NCI-H345 (cell line): ENCODE data around the gene ZNF516.

ENCODE experiments used
- DNase-seq: peaks from one replicate; lab custom pipeline; 2025; lab: John Stamatoyannopoulos, UW

Gene ZNF516

DNA sequence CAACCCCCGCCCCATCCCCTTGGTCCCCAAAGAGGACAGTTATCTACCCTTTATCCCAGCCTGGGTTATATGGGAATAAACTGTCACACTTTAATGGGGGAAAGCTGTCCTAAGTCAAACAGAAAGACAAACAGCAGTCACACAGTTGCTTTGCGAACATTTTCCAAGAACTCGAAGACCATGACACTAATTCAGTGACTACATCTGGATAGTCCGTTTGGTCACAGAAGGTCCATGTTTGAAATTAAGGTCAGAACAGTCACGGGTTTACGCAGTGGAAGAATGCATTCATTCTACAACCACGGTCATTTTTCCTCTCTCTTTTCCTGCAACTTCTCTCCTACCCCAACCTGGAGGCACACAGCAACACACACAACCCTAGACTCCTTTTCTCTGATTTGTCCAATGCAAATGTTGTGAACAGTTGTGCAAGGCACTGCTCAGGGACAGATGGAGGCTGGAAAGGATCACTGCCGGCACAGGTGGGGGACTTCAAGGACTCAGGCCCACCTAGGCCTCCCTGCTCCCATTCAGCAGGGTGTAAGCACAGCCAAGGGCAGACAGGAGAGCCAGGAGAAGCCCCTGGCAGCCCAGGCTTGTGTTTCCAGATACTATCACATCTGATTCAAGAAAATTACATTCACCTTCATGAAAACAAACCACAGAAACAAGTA lies 39.9 kb downstream of the ZNF516 start:
- no peak for DNase-seq

DNA sequence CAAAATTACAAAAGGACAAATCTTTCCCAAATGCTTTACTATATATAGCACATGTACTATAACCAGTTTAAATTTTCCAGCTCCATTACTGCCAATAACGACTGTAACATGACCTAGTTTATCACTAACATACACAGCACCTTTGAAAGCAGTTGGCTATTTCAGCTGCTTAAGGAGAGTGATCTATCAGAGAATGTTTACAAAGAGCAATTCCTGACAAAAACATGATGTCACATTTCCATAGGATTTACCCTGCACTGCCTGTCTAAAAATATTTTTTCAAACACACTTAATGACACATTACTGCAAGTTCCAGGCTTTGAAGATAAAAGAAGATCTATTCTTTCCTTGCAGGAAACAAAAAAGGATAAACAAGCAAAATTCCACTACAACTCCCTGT lies 40.6 kb downstream of the ZNF516 start:
- DNase-seq, result no peak

DNA sequence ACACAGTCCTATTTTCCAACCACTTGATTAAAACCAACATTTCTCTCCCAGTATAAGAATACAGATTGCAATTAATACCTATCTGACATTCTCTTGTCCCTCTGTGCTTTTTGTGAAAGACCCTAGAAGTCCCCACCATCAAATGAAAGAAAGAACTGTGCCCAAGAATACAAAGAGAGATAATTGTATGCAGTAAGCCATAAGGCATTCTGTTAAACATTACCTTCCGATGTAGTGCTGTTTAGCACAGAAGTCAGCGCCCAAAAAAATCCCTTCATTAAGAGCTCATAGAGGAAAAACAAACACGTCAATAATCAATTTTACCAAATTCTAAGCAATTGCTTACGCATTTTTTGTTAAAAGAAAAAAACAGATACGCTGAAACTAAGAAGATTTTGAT lies 41.1 kb downstream of the ZNF516 start:
- DNase-seq, result no peak

DNA sequence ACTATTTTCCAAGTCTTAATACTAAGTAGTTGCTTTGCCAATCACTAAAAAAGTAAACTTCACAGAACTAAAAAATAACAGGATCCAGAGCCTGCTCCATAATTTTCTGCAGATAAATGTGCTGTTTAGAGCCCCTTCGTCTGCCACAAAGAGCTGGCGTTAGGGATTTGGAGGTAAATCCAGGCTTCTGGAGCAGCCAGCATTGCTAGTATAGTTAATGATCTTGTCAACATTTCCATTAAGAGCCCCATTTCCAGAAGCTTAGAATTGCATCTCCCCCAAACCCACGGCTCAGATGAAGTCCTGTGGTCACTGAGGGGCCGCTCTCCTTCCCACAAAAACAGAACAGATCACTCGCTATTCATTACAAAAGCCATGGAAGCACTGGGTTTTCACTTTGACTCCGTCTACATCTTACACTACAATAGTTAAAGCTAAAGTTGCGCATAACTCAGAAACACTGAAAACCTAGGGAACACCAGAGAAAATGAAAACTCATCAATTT lies 41.9 kb downstream of the ZNF516 start:
- DNase-seq, result no peak

DNA sequence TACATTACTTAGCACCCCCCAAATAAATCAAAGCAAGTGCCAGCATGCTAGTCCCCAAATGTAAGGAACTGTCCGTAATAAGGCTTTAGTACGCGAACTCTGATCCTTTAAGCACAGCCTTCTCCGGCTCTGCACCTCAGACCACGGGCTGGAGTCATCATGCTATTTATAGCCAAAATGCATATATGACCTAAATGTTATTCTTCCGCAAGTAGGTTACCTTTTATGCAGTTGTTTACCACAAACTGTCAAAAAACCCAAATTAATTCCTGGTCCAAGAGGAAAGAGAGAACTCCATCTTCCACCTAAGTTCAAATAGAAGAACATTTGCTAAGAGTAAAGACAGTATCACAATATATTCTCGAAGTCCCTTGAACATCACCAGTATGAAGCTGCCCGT lies 42.7 kb downstream of the ZNF516 start:
- no peak for DNase-seq

DNA sequence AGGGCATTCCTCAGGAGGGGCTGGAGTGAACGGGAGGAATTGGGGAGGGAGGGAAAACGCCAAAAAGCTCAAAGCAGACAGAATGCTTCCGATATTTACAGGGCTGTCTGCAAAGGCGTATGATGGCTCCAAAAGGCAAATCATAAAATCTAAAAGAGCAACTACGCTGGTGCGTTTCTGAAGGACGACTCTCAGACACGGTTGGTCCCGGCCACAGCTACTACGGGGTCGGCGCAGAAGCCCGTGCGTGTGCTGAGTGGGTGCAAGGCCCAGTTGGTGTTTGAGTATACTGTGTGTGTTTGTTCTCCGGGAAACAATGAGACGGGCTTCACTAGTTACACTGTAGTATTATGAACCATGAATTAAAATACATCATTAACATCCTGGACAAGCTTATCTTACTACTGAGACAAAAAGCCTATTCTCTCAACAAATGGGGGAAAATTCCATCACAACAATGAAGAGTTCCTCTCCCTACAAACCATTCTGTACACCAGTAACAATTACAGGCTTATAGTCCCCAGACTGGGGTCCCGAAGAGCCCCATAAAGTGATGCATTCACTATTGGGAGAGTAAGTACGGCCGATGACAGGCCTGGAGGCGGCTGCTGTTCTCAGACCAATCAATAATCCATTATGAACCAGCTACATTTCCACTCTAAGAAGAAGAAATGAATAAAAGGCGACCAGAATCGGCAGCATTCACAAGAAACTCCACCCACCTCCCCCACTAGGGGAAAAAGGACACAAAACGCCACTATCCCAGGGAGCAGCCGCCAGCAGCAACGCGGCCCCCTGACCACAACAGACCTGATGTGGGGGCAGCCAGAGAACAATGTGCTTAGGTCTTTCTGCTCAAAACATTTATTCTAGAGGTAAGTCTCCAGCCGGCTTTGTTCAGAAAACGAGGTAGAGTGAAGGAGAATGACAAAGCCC lies 43.4 kb downstream of the ZNF516 start:
- no peak for DNase-seq

DNA sequence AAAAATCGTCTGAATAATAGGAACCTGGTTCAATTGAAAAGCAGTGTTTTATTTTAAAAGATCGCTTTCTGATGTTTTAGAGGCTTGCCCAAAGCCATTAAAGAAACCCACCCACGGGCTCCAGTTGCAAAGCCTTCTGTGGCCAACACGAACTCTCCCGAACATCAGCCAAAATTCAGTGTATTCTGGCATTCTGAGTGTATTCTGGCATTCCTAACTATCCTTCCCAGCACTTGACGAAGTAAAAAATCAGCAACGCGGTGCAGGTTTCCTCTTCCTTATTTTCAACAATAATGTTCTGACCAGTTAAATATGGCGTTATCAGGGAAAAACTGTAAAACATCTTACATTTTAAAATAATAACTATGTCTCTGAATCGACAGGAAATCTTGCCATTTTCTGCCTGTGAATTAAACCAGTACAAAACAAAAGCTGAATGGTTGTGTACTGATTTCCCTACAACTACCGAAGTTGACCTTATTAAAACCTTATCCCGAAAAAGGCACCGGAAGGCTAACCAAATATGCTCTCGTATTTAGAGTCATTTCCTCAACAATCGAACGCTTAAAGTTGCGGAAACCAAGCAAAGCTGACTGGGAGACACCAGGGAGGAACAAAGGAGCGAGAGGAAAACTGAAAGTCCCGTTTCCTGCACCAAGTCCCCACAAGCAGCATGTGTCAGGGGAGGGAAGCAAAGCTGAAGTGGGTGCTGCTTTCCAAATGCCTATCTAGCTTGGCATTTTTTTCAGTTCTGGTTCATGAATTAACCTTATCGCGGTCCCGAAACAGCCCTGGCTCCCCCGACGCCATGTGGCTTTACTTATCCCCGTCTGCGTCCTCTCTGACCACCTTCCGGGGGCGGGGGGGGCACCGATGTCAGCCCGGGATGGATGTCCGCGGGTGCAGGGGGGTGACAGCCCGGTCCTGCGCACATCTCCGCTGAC lies 44.3 kb downstream of the ZNF516 start:
- no peak for DNase-seq

DNA sequence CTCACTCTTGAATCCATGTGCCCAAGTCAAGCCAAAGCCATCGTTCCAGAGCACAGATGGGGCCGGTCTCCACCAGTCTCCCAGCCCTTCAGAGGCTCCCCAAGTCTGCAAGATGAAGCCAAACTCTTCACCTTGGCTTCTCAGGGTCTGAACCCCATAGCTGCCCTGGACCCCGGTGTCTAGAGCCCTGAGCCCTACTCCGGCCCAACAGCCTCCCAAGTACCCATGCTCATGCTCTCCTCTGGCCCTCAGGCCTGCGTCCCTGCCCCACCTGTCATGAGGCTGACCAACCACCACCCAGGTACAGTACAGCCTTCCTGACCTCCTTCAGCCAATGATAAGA lies 46.0 kb downstream of the ZNF516 start:
- no peak for DNase-seq

DNA sequence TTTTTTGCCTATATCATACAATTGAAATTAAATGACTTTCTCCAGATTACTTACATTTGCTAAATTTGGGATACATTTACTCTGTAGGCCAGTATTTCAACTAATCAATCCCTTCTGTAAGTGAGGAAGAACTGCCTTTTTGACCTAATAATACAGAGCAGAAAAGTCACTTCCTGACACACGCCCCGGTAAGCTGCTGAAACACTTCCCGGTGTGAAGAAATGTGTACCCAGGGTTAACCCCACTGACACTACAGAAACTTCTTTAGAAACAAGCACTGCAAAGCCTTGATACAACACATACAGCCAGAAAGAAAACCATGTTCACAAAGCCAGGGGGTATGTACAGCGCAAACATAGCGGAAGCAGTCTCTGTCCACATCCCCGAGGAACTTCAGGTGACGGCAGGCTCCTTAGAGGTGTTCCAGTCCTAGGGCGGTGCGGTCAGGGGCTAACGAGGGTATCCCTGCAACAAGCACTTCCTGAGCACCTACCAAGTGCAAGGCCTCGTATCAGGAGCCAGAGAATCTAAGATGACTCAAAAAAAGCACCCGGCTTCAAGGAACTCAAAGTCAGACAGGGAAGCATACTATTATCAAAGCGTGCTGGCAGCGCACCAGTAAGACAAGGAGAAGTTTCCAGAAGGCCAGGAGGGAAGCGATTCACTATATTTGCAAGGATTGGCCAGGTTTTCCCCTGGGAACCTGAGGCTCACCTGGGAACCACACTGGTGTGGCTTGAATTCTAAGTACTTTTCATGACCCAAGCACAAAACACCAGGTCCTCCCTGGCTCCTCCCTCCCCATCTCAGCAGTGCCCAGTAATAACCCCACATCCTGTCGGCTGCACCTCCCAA lies 46.6 kb downstream of the ZNF516 start:
- no peak for DNase-seq

DNA sequence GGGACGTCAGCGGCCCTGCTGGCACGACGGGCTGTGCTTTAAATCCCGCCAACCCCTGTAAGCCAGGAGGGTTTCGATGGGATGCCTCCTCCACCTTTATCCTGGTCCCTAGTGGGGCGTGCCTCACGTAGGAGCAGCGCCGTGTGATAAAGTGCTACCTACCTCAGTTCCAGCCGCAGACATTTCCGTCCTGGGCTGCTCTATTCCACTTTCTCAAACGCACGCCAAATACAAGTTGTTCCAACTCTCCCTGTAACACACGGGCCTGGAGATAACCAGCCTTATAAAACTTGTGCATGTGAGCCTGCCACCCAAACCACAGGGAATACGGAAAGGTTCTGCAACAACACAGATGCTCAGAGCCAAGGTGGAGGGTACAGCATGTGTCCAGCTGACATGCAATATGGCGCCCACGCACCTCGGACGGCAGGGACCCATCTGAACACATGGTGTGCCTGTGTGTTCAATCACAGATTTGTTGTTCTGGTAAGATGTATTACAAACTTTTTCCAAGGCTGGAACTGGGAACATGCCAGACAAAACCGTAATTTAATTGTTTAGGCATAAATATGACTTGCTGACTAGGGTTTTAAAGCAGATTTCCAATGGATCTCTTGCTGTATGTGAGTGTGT lies 47.7 kb downstream of the ZNF516 start:
- DNase-seq, result no peak

DNA sequence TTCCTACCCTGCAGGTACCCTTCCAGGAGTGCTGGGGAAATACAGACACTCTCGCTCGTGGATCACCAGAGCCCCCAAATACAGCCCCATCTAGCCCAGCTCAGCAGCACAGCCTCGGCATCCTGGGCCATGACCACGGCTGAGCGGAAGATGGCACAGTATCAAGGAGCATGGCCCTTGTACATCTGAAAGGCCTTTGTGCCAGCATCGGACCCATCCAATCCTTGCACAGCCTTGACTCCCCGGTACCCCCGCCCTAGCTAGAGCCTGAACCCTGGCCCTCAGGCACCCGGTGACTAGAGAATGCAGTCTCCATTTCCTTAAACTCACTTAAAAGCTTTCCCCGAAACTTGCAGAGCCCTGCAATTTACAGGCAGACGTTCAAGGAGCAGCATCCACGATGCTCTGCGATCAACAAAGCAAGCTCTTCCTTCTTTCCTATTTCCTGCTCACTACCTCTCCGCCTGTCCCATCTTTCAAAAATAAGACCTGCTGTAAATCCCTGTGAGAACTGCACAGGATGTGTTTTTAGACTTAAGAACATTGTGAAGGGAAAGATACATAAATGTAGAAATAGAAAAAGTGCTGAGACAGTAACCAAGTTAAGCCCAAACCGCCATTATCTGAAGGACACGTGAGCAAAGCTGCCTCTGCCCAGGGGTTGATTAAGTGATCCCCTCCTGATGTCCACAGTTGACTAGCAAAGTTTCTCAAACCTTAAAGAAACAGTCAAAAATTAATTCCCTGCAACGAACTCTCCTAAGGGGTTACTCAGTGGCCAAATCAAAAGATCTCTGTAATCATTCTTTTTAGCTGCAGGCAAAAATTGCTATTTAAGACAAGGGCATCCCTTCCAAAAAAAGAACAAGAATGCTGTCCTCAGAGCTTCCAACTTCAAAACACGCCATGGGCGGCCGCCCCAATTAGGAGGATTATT lies 48.5 kb downstream of the ZNF516 start:
- DNase-seq, result no peak

DNA sequence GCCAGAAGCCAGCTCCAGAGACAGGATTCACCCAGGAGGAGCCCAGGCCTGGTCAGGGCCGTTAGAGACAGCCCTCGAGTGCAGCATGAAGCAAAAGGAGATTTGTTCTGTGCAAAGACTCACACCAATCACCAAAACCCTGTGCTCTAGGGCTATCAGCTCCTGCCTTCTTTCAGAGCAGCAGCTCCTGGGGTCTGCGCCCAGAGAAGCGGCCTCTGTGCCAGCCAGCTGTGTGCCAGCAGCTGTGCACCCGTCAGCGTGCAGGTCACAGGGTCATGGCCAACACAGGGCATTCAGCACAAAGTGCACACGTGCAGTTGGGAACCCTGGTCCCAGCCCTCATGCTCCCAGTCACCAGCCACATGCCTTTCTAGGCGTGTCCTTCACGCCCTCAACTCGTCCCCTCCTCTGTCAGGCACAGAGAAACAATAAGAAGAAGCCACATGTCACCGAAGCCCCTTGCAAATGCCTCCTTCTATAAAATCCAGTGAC lies 49.3 kb downstream of the ZNF516 start:
- DNase-seq, result no peak

DNA sequence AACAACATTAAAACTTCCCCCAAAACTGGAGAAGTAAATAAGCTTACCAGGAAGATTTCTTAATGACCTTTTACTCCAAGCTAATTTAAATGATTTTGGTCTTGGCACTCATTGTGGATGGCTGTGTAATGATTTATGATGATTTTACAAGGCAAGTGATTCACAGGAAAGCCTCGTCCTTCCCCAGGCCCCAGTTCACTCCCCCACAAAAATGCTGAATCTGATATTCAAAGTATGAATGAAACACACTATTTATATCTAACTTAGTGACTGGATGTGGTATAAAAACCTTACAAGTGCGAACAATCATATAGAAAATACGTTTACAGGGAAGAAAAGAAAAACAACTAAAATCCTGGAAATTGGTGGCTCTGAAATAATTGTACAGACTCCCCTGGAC lies 49.8 kb downstream of the ZNF516 start:
- DNase-seq, result no peak

DNA sequence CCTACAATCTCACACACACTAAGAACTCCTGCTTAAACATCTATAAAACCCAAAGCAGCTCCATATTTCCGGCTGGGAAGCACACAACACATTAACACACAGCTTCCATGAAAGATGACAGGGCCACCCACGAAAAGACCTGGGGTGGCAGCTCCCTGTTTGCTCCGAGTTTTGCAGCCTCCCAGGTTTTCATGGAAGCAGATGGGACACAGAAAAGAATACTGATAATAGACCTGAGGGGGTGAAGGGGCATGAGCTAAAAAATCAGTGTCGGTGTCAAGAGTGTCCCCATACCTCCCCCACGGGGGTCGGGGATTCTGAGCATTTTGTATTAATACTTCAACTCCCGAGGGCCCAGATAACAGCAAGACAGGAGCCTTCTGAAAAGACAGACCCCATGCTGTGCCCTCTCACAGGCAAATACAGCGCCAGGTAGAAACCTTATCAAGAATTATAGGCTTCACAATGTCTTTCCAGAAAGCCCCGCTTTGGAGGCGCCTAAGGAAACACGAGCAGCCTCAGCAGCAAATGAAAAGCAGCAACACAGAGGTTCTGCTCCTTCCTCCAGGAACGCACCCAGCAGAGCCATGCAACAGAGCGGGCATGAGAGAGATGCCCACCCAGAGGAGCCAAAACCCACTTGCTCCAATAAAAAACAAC lies 50.5 kb downstream of the ZNF516 start:
- no peak for DNase-seq

DNA sequence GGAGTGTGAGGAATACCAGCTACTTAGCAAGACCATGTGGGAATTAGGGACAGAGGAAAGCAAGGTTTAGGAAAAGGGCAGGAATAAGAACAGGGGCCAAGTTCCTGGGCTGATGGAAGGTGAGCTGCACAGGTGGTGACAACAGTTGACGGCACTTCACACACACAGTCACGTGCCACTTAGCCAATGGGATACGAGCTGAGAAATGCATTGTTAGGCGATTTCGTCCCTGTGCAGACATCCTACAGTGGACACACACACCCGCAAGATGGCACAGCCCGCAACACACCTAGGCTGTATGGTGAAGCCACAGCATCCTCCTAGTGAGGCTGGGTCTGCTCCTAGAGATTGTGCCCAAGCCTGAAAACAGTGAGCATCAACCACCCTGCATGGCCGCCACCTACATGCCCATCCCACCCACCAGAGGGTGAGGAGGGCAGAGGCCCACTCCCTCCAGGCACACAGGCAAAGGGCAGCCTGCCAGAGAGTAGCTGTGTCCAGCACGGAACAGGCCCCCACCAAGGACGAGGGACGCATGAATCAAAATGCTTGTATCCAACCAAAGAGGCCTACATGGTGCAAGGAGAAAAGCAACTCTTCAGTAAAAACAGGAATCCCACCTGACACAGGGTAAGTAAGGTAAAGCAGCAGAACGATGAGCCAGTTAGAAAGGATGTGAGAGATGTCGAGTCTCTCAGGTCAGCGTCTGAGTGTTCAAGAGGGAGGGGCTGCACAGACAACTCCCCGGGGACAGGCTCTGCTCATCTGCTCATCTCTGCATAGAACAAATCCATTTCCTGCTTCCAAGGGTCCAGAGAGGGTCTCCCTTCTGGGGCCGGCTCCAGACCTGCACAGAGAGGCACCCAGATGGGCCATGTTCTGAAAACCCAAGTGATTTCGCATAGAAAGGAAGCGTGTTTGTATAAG lies 51.3 kb downstream of the ZNF516 start:
- no peak for DNase-seq

DNA sequence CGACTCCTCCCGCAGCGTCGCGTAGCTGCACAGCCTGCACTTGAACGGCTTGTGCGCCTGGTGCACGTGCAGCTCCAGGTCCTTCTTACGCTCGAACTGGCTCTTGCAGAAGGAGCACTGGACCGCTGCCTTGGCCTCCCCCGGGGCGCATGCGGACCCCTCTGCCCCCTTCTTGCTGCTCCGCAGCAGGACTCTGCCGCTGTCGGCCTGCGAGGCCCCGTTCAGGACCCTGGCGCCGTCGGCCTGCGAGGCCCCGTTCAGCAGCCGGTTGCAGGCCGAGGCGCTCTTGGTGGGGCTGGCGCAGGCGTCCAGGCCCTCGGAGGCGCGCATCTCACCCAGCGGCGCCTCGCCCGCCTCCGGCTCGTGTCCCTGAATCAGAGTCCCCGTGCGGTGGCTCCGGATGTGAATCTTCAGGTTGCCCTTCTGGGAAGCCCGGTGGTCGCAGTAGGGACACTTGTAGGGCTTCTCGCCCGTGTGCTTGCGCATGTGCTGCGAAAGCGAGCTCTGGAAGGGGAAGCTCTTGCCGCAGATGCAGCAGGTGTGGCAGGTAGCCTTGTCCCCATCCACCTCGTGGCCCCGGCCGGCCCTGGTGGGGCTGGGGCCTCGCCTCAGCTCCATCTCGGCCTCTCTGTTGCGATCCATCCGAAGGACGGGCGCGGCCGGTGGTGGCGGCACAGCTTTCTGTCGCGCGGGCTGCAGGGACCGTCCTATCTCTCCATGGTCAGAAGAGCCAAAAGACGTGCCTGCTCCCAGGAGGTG lies 52.5 kb downstream of the ZNF516 start:
- DNase-seq, result no peak
